Measurements from ENCODE around the gene ITFG1. TPM values are rescaled to one million over a fixed set of nuclear protein-coding genes. Genes with fewer than 3 reads are reported as not detected.

Gene ITFG1
- polyA plus RNA-seq, 3 donors, result 28.9 to 62.5 (median 35.3) TPM

- H3K4me3 Mint-ChIP-seq, result no peak overlapping the region
- H3K9me3 Mint-ChIP-seq, result peaks cover 0 to 8% (median 2%) of the 10 kb centered on the region in 7 donors
- H4K20me1 ChIP-seq (ENCODE audit: insufficient read depth, low read length), result no peaks in the 10 kb centered on the region
- no peak overlapping the region for H2AFZ ChIP-seq (ENCODE audit: insufficient read depth, low read depth, low read length, poor library complexity, severe bottlenecking)
- no peak overlapping the region for H3K4me3 ChIP-seq (replicated peaks in 1 of 3; ENCODE audit: low read depth in 2 of 3, low read length in 3 of 3)
- no CpG with 5 or more reads among the region's 1 CpG for WGBS (ENCODE audit: insufficient coverage)
- H3K27ac Mint-ChIP-seq, result no peak overlapping the region
- peaks cover 10 to 15% of the 10 kb centered on the region in 2 donors for H3K36me3 Mint-ChIP-seq
- no peak for TF ChIP-seq CTCF (IDR thresholded peaks at IDR 0.05)
- no peak overlapping the region for H3K4me2 ChIP-seq (replicated peaks; ENCODE audit: extremely low read depth, low read length, poor library complexity, severe bottlenecking)
- DNase-seq, result no peak
- H3K9me3 ChIP-seq (replicated peaks in 1 of 2; ENCODE audit: control insufficient read depth in 1 of 2, insufficient read depth in 1 of 2, low read length in 2 of 2), result no peaks in the 10 kb centered on the region
- no peaks in the 10 kb centered on the region for H3K4me1 ChIP-seq (ENCODE audit: control insufficient read depth in 1 of 2, insufficient read depth in 2 of 2, low read length in 2 of 2)
- H3K36me3 ChIP-seq (replicated peaks in 1 of 2; ENCODE audit: control insufficient read depth in 1 of 2, insufficient read depth in 2 of 2, low read length in 2 of 2), result no peaks in the 10 kb centered on the region
- H3K79me2 ChIP-seq (ENCODE audit: insufficient read depth, low read length), result no peaks in the 10 kb centered on the region
- no peak overlapping the region for H3K9ac ChIP-seq (ENCODE audit: insufficient read depth, low read length, poor library complexity, severe bottlenecking)
- H3K27ac ChIP-seq (ENCODE audit: low read depth in 1 of 2, low read length in 2 of 2), result no peak overlapping the region
- H3K27me3 Mint-ChIP-seq (ENCODE audit: low read depth in 3 of 3), result no peaks in the 10 kb centered on the region
- intact Hi-C loops (cut with micrococcal nuclease), result no loop called here
- H3K27me3 ChIP-seq (ENCODE audit: control insufficient read depth in 2 of 2, insufficient read depth in 2 of 2, low read length in 2 of 2), result no peaks in the 10 kb centered on the region
- H3K4me1 Mint-ChIP-seq, result no peaks in the 10 kb centered on the region
Observed at GRCh38 chr16:47276522-47276921, 184.3 kb downstream of the ITFG1 start.

DNA sequence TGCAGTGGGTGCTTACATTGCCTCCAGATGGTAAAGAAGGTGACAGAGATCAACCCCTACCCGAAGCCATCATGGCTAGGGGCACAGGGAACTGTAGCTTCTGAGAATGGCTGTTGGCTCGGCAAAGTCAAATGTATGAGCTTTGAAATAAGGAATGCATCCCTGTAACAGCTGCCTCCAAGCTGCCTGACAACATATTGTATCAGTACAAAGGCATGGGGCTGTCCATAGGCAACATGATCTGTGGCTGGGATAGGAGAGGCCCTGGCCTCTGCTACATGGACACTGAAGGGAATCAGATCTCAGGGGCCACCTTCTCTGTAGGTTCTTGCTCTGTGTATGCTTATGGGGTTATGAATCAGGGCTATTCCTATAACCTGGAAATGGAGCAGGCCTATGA is 197.9 kb downstream of the ITFG1 start:
- Histone ChIP-seq H3K36me3 (replicated peaks in 1 of 2; ENCODE audit: control insufficient read depth in 1 of 2, insufficient read depth in 2 of 2, low read length in 2 of 2) (peaks cover 10 to 39% of the 10 kb centered on the region in 2 donors), H3K27ac (ENCODE audit: low read depth in 1 of 2, low read length in 2 of 2) (no peak overlapping the region), H2AFZ (ENCODE audit: insufficient read depth, low read depth, low read length, poor library complexity, severe bottlenecking) (no peak overlapping the region), H3K79me2 (ENCODE audit: insufficient read depth, low read length) (no peaks in the 10 kb centered on the region), H3K4me1 (ENCODE audit: control insufficient read depth in 1 of 2, insufficient read depth in 2 of 2, low read length in 2 of 2) (no peaks in the 10 kb centered on the region), H3K9me3 (replicated peaks in 1 of 2; ENCODE audit: control insufficient read depth in 1 of 2, insufficient read depth in 1 of 2, low read length in 2 of 2) (no peaks in the 10 kb centered on the region), H3K4me2 (replicated peaks; ENCODE audit: extremely low read depth, low read length, poor library complexity, severe bottlenecking) (no peak overlapping the region), H3K4me3 (replicated peaks in 1 of 3; ENCODE audit: low read depth in 2 of 3, low read length in 3 of 3) (no peak overlapping the region), H3K27me3 (ENCODE audit: control insufficient read depth in 2 of 2, insufficient read depth in 2 of 2, low read length in 2 of 2) (no peaks in the 10 kb centered on the region), H4K20me1 (ENCODE audit: insufficient read depth, low read length) (no peaks in the 10 kb centered on the region), H3K9ac (ENCODE audit: insufficient read depth, low read length, poor library complexity, severe bottlenecking) (no peak overlapping the region)
- no peak for DNase-seq
- Mint-ChIP-seq H3K4me3 (no peak overlapping the region), H3K4me1 (no peaks in the 10 kb centered on the region), H3K27ac (no peak overlapping the region), H3K9me3 (peaks cover 0 to 2% (median 0%) of the 10 kb centered on the region in 7 donors), H3K27me3 (ENCODE audit: low read depth in 3 of 3) (no peaks in the 10 kb centered on the region), H3K36me3 (peaks cover 27 to 41% of the 10 kb centered on the region in 2 donors)
- 90% methylated on average over 2 of the region's 2 CpGs for WGBS (ENCODE audit: insufficient coverage)
- intact Hi-C loops (cut with micrococcal nuclease), result no loop called here
- no peak for TF ChIP-seq CTCF (IDR thresholded peaks at IDR 0.05)

Data from CD14-positive monocyte (primary cell).